GM23338 (cell line): ENCODE results near the gene DCDC2. TPM values are rescaled to one million over a fixed set of nuclear protein-coding genes. Genes with fewer than 3 reads are reported as not detected.

ENCODE experiments used
- ATAC-seq: fragments of 200-7000 bp; cut with Tn5 transposase; 3 replicates; pipeline ENCODE4 v1.9.1; 2020
- DNase-seq: peaks from one replicate; pipeline ENCODE4 v3.0.0-alpha.2; 2015; ENCODE audit warnings: low spot score
- H2AFZ ChIP-seq: fragments of 200-600 bp; sonication (generic); 2 replicates; pipeline ENCODE4 v1.8.0; 2016; ENCODE audit warnings: antibody characterized with exemption, mild to moderate bottlenecking, moderate library complexity
- H3F3A ChIP-seq: fragments of 200-600 bp; sonication (generic); replicated peaks from 2 replicates; pipeline ENCODE4 v1.8.0; 2017; ENCODE audit warnings: antibody characterized with exemption, mixed run types, low read depth
- H3K27ac ChIP-seq: fragments of 200-600 bp; sonication (generic); 2 replicates; pipeline ENCODE4 v1.6.1; 2016; ENCODE audit warnings: low read depth
- H3K27me3 ChIP-seq: fragments of 200-600 bp; sonication (generic); 2 replicates; pipeline ENCODE4 v1.8.0; 2016; ENCODE audit warnings: mild to moderate bottlenecking, mixed run types, moderate library complexity; ENCODE audit not compliant: insufficient read depth
- H3K36me3 ChIP-seq: fragments of 200-600 bp; sonication (generic); 2 replicates; pipeline ENCODE4 v1.8.0; 2016; ENCODE audit warnings: mild to moderate bottlenecking; ENCODE audit not compliant: insufficient read depth
- H3K4me1 ChIP-seq: fragments of 200-600 bp; sonication (generic); 2 replicates; pipeline ENCODE4 v1.8.0; 2016; ENCODE audit warnings: mild to moderate bottlenecking, moderate library complexity; ENCODE audit not compliant: insufficient read depth
- H3K4me2 ChIP-seq: fragments of 200-600 bp; sonication (generic); 2 replicates; pipeline ENCODE4 v1.7.1; 2017; ENCODE audit warnings: mixed run types
- H3K4me3 ChIP-seq: fragments of 200-600 bp; sonication (generic); 2 replicates; pipeline ENCODE4 v1.6.1; 2016; ENCODE audit warnings: mixed run types
- H3K79me2 ChIP-seq: fragments of 200-600 bp; sonication (generic); replicated peaks from 2 replicates; pipeline ENCODE4 v1.8.0; 2017; ENCODE audit warnings: mild to moderate bottlenecking; ENCODE audit not compliant: insufficient read depth
- H3K9me2 ChIP-seq: fragments of 200-600 bp; sonication (generic); 2 replicates; pipeline ENCODE4 v1.8.0; 2017; ENCODE audit not compliant: insufficient read depth
- H4K20me1 ChIP-seq: fragments of 200-600 bp; sonication (generic); replicated peaks from 2 replicates; pipeline ENCODE4 v1.8.0; 2017; ENCODE audit warnings: mild to moderate bottlenecking; ENCODE audit not compliant: insufficient read depth
- H3K27ac Mint-ChIP-seq: 2 replicates; pipeline ENCODE4 v1.8.0; 2020; ENCODE audit warnings: inconsistent platforms, mild to moderate bottlenecking, moderate library complexity, mixed read lengths
- H3K27me3 Mint-ChIP-seq: 3 replicates; pipeline ENCODE4 v1.8.0; 2022; ENCODE audit warnings: low read depth, mild to moderate bottlenecking, moderate library complexity, mixed read lengths, inconsistent platforms; ENCODE audit not compliant: insufficient read depth, poor library complexity
- H3K36me3 Mint-ChIP-seq: 3 replicates; pipeline ENCODE4 v1.8.0; 2021; ENCODE audit warnings: low read depth, mild to moderate bottlenecking, inconsistent platforms, moderate library complexity, mixed read lengths
- H3K4me1 Mint-ChIP-seq: 3 replicates; pipeline ENCODE4 v1.8.0; 2020; ENCODE audit warnings: mild to moderate bottlenecking, inconsistent platforms, mixed read lengths
- H3K4me3 Mint-ChIP-seq: 3 replicates; pipeline ENCODE4 v1.8.0; 2021; ENCODE audit warnings: moderate library complexity, mild to moderate bottlenecking, inconsistent platforms, mixed read lengths
- H3K9me3 Mint-ChIP-seq: 3 replicates; pipeline ENCODE4 v1.8.0; 2020; ENCODE audit warnings: moderate library complexity, mild to moderate bottlenecking, inconsistent platforms, mixed read lengths
- CREB1 ChIP-seq: fragments of 250-450 bp; sonication (Bioruptor Pico); IDR thresholded peaks from 2 replicates; pipeline ENCODE4 v1.5.0; 2020; ENCODE audit warnings: low read depth, mild to moderate bottlenecking, moderate library complexity
- CTCF ChIP-seq, 2 experiments: fragments of 200-600 bp in 1 of 2; sonication (generic) in 1 of 2; conservative IDR thresholded peaks; 2 replicates each; pipeline versions ENCODE4 v1.5.1 to v1.6.1; 2016 to 2017; ENCODE audit warnings: antibody characterized with exemption in 2 of 2, low read depth in 2 of 2, mild to moderate bottlenecking in 2 of 2, moderate library complexity in 1 of 2
- ETS1 ChIP-seq: IDR thresholded peaks from 2 replicates; pipeline ENCODE4 v1.6.1; 2016; ENCODE audit warnings: antibody characterized with exemption
- EZH2 ChIP-seq: fragments of 200-600 bp; sonication (generic); IDR thresholded peaks from one replicate; pipeline ENCODE4 v1.8.0; 2017; ENCODE audit warnings: antibody characterized with exemption, mild to moderate bottlenecking, low read depth; ENCODE audit not compliant: unreplicated experiment
- EZH2phosphoT487 ChIP-seq: fragments of 200-600 bp; sonication (generic); IDR thresholded peaks from one replicate; pipeline ENCODE4 v1.8.1; 2018; ENCODE audit warnings: antibody characterized with exemption; ENCODE audit not compliant: unreplicated experiment
- JUNB ChIP-seq: IDR thresholded peaks from one replicate; pipeline ENCODE4 v1.6.1; 2016; ENCODE audit warnings: antibody characterized with exemption; ENCODE audit not compliant: unreplicated experiment
- NANOG ChIP-seq: IDR thresholded peaks from 2 replicates; pipeline ENCODE4 v1.6.1; 2016; ENCODE audit warnings: antibody characterized with exemption, borderline replicate concordance
- POLR2AphosphoS5 ChIP-seq: IDR thresholded peaks from 2 replicates; pipeline ENCODE4 v1.6.1; 2016; ENCODE audit warnings: antibody characterized with exemption, low read depth
- REST ChIP-seq: IDR thresholded peaks from one replicate; pipeline ENCODE4 v1.6.1; 2018; ENCODE audit warnings: antibody characterized with exemption; ENCODE audit not compliant: unreplicated experiment
- STAT1 ChIP-seq: IDR thresholded peaks from one replicate; pipeline ENCODE4 v1.6.1; 2016; ENCODE audit warnings: antibody characterized with exemption; ENCODE audit not compliant: unreplicated experiment
- ZNF114 ChIP-seq: fragments of 250-450 bp; sonication (Bioruptor Pico); IDR thresholded peaks from 2 replicates; pipeline ENCODE4 v1.5.0; 2020; ENCODE audit warnings: mild to moderate bottlenecking, moderate library complexity
- ZNF331 ChIP-seq: fragments of 250-450 bp; sonication (Bioruptor Pico); IDR thresholded peaks from 2 replicates; pipeline ENCODE4 v1.5.0; 2020; ENCODE audit warnings: low read depth, mild to moderate bottlenecking, moderate library complexity
- ZNF462 ChIP-seq: fragments of 250-450 bp; sonication (Bioruptor Pico); IDR thresholded peaks from 2 replicates; pipeline ENCODE4 v1.5.0; 2020; ENCODE audit warnings: mild to moderate bottlenecking, moderate library complexity
- polyA plus RNA-seq: library from polyadenylated mRNA; unstranded; fragments of >200 nt; fragmentation: Nextera tagmentation; extraction: Ambion mirVana; gene quantifications from 2 replicates; pipeline ENCODE4 v1.2.1, GENCODE V29; 2016
- total RNA-seq: library from RNA; depleted of rRNA; stranded (reverse); fragments of >200 nt; shearing (Covaris generic); gene quantifications from 2 replicates; pipeline ENCODE4 v1.2.3, GENCODE V29; 2014

DCDC2 gene
- total and polyA plus RNA-seq, 2 experiments from 2014 or later = 0.59 to 0.79 TPM

- no peaks in the 10 kb centered on the region for H3K36me3 Mint-ChIP-seq
- H3K27ac Mint-ChIP-seq = no peak overlapping the region
- Histone ChIP-seq H3K36me3 (no peaks in the 10 kb centered on the region), H3K79me2 (no peaks in the 10 kb centered on the region), H3K4me3 (no peak overlapping the region), H2AFZ (no peak overlapping the region), H3F3A (no peaks in the 10 kb centered on the region), H3K9me2 (0 out of 2 replicates have a peak, but pooled peaks cover 3% of the 10 kb centered on the region), H3K4me1 (no peaks in the 10 kb centered on the region), H3K27me3 (no peaks in the 10 kb centered on the region), H3K27ac (no peak overlapping the region), H4K20me1 (no peaks in the 10 kb centered on the region), H3K4me2 (no peak overlapping the region)
- DNase-seq (no peak), ATAC-seq (no peak)
- no peaks in the 10 kb centered on the region for H3K9me3 Mint-ChIP-seq
- H3K4me1 Mint-ChIP-seq = peaks cover 38% of the 10 kb centered on the region
- no peak overlapping the region for H3K4me3 Mint-ChIP-seq
- peaks cover 2% of the 10 kb centered on the region for H3K27me3 Mint-ChIP-seq
- no peak for TF ChIP-seq STAT1
- TF ChIP-seq JUNB = no peak
- no peak for TF ChIP-seq REST
- no peak for TF ChIP-seq CTCF (conservative IDR thresholded peaks at IDR 0.05; ENCODE audit: low read depth in 2 of 2)
- TF ChIP-seq EZH2phosphoT487 = no peak
- TF ChIP-seq EZH2 = no peak
- no peak for TF ChIP-seq NANOG
- TF ChIP-seq ZNF331 = no peak
- no peak for TF ChIP-seq POLR2AphosphoS5
- TF ChIP-seq CREB1 (CRISPR knock-in tag) = no peak
- no peak for TF ChIP-seq ZNF462 (CRISPR knock-in tag)
- no peak for TF ChIP-seq ETS1
- no peak for TF ChIP-seq ZNF114
Observed at GRCh38 chr6:24306038-24306437, 51.8 kb downstream of the DCDC2 start.
